Activated CD4-positive, alpha-beta T cell treated with anti-CD3 and anti-CD28 coated beads for 48 hours (primary cell): ENCODE results near the gene CA11.

ENCODE experiments used
- DNase-seq: peaks from one replicate; pipeline ENCODE4 v3.0.0-alpha.2; 2020

The CA11 gene

DNA sequence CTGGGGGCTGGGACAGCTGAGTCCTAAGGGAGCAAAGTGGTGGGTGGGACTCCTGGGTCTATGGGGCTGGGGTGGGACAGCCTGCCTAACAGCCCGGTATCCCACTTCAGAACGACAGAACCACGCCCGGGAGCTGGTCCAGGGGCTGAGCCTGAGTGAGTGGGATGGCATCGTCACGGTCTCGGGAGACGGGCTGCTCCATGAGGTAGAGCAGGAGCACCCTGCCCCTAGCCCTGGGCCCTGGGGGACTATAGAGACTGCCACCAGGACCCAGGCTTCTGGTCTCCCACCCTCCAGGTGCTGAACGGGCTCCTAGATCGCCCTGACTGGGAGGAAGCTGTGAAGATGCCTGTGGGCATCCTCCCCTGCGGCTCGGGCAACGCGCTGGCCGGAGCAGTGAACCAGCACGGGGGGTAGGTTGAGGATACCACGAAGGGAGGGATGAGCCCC lies 18.1 kb downstream of the CA11 start:
- DNase-seq: no peak

DNA sequence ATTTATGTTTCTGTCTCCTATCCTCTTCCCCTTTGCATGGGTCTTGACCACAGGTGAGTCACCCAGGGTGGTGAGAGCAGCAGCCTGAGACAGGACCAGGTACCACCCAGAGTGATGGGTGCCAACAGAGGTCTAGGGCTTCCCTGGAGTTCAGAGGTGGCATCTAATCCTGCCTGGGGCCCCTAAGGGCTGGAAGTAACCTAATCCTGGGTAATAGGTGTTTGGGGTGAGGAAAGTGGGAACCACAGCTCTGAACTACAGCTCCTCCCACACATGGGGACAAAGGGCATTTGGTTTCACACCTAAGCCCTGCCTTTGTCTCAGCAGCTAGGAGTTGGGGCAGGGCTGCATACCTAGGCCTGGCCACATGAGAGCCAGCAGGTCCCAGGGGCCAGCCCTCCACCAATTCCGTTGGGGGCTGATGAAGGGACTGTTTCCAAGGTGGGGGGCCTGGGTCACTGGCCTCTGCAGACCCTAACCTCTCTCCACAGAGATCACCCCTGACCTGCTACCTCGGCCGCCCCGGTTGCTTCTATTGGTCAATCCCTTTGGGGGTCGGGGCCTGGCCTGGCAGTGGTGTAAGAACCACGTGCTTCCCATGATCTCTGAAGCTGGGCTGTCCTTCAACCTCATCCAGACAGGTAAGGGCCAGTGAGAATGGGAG lies 18.7 kb downstream of the CA11 start:
- peak; percentile 55 for DNase-seq

DNA sequence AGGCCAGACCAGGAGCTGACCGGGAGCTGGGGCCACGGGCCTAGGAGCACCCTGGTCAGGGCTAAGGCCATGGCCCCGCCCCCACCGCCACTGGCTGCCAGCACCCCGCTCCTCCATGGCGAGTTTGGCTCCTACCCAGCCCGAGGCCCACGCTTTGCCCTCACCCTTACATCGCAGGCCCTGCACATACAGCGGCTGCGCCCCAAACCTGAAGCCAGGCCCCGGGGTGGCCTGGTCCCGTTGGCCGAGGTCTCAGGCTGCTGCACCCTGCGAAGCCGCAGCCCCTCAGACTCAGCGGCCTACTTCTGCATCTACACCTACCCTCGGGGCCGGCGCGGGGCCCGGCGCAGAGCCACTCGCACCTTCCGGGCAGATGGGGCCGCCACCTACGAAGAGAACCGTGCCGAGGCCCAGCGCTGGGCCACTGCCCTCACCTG lies 20.1 kb downstream of the CA11 start:
- DNase-seq: no peak

DNA sequence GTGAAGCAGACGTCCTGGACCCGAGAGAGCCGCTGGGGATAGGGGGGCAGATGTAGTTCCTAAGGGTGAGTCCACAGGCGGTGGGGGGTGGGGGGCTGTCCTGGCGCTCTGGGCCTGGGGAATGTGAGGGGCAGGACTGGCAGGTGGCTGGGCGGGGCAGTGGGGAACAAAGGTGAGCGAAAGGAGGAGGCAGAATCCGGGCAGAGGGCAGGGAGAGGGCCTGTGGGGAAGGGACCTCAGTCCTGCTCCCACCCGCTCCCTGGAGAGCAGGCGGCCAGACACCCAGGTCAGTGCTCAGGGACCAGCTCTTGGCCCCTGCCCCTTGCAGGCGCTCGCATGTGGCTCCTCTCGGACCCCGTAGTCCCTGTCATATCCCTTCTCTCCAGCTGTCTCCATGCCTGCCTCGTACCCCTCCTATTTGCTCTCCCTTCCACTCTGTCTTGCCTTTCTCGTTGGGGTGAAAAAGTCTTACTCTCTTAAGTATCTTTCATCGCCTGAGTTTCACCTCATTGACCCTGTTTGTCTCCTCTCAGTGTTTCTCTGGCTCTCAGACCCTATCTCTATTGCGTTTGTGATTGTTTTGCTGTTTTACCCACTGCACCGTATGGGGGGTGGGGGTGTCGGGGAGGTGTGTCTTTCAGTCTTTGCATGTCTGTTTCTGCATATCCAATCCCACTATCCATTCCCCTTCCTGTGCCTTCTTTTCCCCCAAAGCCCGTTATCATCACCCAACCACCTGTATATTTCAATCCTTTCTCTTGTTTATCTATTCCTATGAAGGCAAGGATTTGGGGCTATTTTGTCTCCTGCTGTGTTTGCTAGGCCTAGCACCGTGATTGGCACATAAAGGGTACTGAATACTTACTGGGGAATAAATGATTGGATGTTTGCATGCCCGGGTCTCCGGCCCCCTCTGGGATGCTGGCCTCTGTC lies 20.9 kb downstream of the CA11 start:
- DNase-seq: no peak

DNA sequence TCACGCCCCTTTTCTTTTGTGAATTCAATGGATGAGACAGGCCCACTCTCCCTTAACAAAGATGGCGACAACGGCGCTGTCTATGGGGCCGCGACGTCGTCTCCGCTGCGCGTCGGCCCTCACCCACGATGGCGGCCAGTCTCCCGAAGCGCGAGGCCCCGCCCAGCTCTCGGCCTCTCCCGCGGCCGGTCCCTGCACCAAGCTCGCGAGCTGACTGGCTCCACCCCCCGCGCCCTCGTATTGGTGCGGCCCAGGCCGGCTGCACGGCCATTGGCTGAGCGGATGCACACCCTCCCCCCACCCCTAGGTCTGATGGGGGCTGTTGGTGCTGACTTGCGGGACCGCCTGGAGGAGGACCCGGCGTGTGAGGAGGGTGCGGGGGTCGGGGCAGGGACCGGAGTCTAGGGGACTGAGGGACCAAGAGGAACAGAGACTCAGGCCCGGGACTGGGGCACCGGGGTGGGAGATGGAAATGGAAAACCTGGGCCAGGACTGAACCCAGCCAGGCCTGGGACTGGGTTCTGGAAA lies 21.9 kb downstream of the CA11 start:
- DNase-seq: peak; percentile 99

DNA sequence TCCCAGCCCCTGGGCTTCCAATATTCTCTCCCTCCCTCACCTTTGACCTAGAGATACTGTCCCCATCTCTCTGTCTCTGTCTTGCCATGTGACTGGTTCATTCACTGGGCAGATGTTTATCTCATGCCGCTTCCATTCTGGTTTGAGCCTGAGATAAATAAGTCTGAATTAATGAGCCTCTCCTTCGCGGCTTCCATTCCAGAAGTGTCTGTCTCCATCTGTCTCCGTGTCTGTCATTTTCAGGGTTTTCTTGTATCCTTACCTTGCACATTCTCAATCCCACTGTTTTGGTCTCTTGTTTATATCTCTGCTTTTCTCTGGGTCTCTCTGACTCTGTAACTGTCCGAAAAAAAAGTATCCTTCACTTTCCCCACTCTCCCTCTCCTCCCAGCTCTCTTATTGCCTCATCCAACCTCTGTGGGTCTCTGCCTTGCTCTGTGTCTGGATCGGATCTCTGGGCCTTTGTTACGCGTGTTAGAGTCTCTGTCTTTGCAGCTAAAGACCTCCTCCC lies 22.4 kb downstream of the CA11 start:
- DNase-seq: no peak

DNA sequence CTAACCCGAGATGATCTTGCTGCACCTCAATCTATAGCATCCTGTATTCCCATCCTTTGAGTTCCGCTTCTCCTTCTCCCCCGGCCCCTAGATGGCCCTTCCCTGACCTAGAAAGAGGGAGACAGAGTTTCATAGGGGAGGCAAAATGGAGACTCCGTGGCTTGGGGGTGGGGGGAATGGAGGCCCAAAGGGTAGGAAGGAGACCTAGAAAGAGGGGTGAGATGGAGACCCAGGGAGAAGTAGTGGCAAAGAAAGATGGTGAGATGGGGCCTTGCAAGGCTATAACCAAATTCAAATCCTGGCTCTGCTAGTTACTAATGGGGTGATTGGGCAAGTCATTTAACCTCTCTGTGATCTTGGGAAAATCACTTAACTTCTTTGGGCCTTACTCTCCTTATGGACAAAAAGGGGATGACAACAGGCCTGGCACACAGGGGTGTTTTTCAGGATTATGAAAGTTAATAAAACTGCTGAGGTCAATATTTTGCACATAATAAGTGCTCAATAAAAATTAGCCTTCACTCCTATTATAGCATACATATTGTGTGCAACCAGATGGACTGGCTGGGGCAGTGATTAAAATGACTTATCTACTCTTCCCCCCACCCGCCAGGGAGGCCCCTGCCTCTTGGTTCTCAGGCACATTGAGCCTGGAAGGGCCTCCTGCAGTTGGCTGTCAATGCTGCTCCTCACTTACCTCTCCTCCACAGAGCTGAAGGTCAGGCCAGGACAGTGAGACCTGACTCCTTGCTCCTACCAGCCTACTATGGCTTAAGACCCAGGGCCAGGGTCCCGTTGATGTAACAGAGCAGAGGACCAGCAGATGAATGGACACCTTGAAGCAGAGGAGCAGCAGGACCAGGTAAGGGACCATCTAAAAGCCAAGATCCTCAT lies 26.0 kb downstream of the CA11 start:
- DNase-seq: no peak

DNA sequence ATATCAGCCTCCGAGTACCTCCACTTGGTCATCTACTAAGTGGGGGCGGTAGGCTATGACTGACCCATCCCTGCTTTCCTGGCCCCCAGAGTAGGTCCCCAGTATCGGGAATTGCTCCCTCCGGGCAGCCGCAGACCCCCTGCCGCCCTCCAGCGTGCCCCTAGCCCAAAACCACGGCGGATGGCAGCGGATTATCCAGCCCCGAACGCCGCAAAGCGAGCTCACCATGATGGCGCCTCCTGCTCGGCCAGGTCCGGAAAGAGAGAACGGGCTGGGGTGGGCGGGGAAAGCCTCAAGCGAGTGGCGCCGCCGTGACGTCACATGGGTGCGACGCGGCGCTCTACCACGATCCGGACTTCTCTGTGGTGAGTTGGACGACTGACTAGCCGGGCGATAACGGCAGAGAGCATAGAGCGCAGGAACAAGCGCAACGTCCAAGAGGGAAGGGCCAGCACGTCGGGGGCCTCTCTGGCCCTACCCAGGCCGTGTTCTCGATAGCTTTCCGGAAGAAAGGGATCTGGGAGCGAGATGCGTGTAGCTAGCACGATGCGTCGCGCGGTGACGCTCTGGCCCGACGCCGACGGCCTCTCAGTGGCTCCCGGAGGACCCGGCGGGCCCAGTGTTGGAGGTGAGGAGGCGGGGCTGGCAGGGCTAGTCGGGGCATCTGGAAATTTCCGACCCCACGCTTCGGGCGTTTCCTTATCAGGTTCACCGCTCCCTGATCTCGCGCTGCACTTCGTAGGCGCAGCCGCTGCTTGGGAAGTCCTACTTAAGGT lies 26.9 kb downstream of the CA11 start, which contains the start of the genes RPL18 and SPHK2:
Gene RPL18, minus strand, starts transcription at position 263 of the 776 bp plus-strand sequence. Its CDS starts 35 bp downstream, at position 228.
Gene SPHK2, plus strand, starts transcription at position 591 of the 776 bp plus-strand sequence. CDS start 1,009 bp downstream, outside the sequence.
- DNase-seq: peak; percentile 97

DNA sequence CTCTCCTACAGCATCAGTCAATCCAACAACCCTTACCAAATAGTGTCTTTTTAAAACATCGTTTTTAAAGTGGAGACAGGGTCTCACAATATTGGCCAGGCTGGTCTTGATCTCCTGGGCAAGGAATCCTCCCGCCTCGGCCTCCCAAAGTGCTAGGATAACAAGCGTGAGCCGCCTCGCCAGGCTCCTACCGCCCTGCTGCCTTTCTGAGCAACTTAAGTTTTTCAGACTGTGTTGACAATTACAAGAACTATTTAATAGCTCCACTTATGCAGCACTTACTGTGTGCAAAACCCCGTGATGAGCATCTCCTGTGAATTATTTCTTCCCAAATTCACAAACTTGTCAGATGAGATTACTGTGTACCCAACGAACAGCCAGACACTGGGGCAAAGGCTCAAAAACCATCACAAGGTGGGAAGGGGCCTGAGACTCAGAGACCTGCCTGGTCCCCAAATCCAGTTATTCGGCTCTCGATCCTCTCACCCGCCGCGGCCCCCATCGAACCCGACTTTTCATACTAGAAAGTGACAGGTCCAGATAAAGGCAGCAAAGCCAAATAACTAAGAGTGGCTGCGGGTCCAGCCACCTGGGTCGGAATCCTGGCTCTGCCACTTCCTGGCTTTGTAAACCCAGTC lies 27.6 kb downstream of the CA11 start:
- no peak for DNase-seq

DNA sequence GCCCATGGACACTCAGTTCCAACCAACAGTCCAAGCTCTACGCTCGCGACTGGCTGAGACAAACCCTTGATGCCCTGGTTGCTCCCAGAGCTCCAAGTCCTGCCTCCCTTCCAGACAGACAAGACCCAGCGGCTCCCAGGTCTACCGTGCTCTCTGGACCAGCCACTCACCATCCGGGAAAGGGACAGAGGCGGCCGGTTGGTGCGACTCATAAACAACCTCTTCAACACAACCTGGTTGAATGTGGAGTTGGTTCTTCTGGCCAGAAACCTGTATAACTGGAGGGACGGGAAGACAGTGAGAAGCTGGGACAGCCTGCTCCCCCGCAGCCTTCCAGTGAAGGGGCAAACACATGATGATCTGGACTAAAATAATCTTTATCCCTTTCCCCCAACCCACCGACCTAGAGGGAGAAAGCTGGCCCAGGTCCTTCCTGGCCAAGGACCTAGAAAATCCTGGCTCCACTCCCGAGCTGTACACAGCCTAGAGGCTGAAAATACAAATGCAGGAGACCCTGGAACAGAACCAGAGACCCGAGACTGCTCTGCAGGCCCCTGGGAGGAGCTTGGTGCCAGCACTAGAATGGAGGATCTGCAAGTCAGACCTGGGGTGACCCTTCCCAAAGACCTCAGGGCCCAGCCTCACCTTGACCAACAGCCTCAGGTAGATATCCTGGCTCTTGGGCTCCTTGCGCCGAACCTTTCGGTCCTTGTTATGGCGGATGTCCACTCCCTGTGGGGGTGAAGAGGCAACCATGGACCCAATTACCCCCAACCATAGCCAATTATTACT lies 28.6 kb downstream of the CA11 start:
- no peak for DNase-seq

DNA sequence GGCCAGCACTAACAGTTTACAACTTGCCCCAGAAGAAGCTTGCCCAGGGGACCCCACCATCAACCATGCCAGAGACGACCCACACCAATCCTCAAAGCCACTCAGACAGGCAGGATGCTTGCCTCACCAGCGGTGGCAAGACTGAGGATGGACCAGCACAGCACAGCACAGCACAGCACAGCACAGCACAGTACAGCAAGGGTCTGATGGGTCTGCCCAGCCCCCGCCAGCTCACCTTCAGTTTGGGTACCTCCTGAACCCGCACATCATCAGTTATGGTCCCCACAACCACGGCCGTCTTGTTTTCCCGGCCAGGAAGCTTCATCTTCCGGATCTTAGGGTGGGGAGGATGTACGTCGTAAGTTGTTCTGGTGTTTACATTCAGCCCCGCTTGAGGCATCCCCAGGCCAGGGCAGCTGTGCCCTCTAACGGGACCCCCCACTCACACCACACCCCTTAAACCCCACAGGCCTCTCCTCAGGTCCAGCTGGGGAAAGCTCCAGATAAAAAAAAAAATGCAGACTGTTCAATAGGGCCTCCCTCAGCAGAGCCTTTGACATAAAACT lies 29.4 kb downstream of the CA11 start:
- DNase-seq: no peak

DNA sequence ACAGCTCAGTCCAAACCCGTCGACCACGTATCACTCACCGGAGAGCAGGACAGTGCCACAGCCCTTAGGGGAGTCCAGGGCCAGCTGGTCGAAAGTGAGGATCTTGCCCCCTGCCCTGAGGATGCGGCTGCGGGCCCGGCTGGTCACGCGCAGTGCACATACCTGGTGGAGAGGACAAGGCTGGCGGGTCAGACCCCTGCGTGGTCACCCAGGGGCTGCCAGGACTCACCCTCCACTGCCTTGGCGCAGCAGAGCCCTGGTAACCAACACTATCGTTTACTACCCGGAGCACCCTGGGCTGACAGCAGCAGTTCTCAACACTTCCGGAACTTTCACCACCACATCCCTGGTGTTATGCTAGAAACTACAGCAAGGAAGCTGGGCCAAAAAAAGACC lies 29.9 kb downstream of the CA11 start:
- no peak for DNase-seq

DNA sequence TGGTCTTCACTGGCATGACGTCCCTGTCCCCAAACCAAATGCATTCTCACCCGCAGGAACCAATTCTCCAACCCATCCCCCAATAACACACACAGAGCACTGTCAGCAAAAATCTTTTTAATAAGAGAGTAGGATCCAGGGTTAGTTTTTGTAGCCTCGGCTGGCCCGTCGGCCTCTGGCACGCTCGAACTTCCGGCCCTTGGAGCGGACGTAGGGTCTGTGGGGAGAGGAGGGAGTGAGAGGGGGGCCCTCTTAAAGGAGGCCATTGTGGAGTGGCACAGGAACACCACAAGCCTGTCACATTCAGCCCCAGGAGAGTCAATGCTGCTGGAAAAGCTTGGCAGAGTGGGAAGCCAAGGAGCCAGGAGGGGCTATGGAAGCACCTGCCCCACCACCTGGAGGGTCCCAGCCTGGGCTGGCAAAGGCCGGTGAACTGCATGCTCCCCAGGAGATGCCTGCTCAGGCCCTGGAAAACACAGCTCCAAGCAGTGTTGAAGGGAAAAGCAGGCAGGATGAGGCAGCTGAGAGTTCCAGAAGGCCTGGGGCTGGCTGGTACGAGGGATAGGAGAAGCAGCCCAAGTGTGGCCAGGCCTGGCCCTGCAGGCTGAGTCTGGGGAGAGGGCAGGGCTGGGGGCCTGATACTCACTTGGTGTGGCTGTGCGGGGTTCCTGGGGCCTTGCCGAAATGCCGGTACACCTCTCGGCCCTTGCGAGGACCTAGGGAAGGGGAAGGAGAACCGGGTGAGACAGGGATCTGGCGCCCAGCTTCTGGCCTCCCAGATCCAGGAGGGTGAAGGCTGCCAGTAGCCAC lies 30.6 kb downstream of the CA11 start:
- no peak for DNase-seq

DNA sequence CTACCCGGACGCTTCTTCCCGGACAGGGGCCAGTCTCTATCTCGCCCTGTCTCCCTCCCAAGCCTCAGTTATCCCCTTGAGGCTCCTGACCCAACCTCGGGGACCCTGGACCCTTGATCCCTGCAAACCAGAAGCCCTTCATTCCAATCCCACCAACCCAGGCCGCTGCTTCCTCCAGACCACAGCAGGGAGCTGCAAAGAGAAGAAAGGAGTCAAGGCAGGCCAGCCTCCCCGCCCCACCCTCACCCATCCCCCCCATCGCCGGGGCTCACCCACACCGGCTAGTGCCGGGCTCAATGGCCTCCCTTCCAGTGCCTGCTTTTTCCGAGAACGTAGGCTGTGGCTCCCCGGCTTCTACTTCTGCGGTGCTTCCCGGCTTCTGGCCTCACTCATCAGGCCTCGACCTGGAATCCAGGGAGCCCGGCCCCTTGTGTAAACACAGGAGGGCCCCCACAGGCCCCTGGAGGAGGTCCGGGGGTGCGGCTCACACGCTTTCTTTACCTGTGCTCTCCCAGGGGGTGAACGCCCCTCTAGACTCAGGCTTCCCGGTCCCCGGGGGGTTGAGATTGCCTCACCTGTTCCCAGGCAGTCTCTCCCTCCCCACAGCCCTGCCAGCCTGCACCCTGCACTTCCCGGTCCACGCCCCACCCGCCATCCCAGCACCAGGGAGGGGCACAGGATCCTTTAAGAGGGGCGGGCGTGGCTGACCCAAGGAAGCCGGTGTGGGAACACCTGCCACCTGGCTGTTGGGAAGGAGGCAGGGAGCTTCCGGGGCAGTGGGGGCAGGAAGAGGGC lies 31.4 kb downstream of the CA11 start, which contains the start of gene FAM83E:
Gene FAM83E, minus strand, starts transcription at position 641 of the 795 bp plus-strand sequence. CDS start 1,704 bp downstream, outside the sequence.
- peak; percentile 49 for DNase-seq

DNA sequence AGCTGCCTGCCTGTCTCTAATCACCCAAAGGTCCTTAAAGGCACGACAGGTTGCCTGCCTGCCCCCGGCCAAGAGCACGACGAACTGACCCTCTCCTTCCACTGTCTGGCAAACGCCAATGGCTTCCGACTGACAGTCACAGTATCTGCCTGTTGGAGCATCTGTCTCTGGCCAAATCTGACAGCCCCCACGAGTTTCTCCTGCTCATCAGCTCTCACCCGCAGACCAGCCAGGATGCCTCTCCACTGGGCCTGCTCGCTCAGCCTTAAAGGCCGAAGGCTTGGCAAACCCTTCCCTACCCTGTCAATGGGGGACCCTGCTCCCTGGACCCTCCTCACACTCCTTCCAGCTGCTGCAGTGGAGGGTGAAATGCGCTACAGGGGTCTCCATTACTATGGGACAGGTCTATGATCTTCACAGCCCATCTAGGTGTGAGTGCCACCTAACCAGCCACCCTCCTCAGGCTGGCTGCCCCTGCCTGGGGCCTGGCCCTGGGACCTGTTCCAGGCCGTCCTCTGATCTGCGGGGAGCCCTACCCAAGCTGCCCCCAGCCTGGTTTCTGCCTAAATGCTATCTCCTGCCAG lies 32.0 kb downstream of the CA11 start:
- no peak for DNase-seq

DNA sequence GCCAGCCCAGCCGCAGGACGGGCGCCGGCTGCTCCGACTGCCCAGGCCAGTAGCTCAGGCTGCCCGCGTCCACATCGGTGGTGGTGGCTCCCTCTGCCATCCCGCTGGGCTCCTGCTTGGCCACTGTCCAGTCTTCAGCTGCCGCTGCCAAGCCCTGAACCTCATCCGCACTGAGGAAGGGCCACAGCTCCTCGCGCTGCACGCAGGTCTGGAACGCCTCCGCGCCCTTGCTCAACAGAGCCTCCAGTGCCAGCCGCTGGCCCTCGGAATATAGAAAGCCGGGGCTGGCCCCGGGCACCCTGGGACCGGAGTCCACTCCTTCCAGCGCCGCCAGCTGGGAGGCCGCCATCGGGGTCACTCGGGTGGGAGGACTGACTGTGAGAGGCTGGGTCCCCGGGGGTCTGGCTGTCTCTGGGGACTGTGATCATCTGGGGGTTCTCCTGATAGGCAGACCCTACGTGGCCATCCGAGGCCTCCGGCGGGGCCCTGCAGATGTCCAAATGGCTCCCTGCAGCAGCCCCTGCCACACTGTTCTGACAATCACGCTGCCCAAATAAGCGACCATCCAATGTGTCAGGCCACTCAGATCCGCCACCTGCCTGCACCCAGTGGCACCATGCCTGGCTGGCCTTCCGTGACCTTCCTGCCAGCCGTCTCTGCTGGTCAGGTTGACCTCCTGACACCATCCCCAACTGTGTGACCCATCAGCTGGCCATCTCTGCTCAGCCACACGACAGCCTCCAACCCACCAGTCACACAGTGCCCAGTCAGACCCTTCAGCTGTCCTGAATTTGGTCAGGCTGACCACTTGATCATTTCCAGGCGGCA lies 32.7 kb downstream of the CA11 start:
- no peak for DNase-seq
